CMK (cell line): ENCODE results near the gene CBARP.
"Not testable (repeated sequence)": the region's sequence is repeated elsewhere in the genome, so short reads cannot be mapped to it uniquely, and the experiment has no call there.

Experiments
- DNase-seq: peaks from one replicate; pipeline ENCODE4 v3.0.0-alpha.2; 2010; ENCODE audit warnings: low read depth

The CBARP gene

DNA sequence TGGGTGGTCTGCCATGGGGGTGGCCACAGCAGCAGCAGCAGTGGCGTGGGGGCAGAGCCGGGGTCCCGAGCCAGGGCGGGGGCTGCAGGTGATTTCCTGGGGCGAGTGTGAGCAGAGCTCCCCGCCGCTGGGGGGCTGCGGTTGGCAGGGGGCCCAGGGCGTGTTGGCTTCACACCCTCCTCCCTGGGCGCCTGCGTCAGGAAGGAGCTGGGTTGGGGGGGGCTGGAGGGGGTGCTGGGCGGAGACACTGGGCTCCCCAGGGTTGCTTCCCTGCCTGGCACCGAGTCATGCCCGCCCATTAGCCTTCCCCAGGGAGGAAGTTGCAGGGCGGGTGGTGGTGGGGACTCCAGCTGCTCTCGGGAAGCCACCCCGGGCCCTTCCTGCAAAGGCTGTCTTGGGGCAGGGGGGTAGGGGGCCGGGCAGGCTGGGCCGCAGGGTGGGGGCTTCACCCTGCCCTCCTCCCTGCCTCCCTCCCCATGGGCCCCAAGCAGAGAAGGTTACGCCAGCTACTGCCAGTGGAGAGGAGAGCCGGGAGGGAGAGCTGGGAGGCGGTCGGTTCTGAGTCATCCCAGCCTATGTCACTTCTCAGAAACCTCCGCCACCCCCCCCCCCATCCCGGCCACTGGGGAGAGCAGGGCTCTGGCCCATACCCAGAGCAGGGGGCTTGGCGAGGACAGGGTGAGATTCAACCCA is 15.2 kb upstream of the CBARP start:
- peak; percentile 85 for DNase-seq

DNA sequence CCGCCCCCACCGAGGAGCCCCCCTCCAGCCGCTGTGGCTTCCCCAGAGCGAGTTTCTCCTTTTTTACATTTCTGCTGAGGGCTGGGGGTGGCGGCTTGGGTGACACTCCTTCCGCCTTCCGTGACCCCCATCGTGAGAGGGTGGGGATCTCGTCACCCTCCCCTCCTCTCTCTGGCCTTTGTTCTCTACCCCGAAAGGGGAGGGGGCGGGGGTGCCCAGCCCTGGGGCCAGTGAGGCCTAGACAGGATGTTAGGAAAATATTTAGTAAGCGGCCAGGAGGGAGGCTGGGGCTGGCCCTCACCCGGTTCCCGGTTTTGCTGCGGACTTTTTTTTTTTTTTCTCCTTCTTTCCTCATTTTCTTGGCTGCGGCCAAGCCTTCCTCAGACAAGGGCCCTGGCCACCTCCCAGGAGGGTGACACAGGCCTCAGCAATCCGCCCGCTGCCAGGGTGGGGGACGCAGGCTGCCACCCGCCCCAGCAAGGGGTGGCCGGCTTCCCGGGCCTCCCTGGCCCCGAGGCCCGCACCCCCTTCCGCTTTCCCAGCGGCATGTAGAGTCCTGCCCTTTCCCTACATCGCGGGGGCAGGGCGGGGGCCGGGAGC is 14.5 kb upstream of the CBARP start:
- DNase-seq: no peak

DNA sequence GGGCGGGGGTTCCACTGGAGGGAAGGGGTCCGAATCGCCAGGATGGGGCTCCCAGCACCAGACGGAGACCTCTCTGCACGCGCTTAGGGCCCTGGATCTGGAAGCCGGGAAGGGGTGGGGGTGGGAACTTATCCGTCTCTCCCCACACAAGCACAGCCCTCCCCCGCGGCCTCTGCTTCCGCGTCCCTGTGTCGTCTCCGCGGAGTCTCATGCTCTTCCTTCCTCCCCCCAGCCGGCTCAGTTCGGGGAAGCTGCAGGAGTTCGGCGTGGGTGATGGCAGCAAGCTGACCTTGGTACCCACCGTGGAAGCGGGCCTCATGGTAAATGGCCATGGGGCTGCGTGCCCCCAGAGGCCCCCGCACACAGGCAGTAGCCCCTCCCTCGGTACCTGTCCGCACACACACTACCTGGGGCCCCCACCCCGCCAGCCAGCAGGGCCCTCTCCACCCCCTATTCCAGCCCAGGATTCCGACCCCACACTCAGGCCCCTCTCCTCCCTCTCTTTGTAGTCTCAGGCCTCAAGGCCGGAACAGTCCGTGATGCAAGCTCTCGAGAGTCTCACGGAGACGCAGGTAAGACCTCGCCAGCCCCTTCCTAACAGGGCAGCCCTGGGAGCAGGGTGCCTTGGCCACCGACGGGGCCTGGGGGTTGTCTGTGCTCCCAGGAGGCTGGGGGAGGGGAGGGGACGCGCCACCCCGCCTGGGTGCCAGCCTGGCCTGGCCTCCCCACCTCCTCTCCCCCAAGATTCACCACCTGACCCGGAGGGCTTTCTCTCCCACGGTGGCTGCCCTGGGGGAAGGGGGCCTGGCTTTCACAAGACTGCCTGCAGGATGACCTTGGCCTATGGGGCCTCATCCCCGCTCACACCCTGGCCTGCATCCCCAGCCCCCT is 13.8 kb upstream of the CBARP start:
- DNase-seq: no peak

DNA sequence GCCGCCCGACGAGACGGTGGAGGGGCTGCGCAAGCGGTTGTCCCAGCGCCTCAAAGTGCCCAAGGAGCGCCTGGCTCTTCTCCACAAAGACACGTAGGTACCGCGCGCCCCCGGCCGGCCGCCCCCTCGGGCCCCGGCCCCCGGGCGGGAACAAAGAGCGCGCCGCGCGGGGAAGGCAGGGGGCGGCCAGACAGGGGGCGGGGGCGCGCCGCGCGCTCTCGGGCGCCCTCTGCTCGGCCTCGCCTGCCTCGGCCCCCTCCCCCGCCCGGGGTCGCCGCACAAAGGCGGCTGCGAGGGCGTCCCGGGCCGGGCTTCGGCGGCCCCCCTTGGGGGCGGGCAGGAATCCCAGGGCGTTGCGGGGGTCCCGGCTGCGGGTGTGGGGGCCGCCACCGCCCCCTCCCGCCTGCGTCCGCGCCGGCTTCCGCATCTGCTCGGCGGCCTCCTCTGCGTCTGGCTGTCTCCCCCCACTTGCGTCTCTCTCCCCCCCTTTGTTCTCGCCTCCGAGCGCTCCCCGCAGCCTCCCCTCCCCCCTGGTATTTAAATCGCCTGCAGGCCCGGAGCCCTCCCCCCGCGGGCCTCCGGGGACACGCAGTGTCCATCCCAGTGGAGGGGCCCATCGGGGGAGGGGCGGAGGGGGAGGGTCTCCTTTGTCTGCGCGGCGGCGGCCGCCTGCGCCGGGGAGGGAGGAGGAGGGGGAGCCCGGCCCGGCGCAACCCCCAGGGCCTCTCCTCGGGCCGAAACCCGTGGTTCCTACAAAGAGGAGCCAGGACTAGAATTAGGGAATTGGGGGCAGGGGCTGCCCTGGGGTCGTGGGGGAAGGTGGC is 12.8 kb upstream of the CBARP start:
- no peak for DNase-seq

DNA sequence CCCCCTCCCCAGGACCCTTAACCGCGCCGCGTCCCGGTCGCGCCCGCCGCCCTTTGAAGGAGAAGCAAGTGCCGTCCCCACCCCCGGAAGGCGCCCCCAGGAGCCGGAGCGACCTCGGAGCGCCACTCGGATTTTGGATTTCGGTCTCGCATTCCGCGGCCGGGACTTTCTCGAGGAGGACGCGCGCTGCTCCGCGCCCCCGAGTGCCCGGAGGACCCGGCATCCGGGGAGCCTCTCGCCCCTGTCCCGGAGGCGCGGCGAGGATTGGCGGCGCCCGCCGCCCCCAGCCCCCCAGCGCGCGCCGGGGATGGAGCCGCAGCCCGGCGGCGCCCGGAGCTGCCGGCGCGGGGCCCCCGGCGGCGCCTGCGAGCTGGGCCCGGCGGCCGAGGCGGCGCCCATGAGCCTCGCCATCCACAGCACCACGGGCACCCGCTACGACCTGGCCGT is 12.2 kb upstream of the CBARP start:
- DNase-seq: no peak

DNA sequence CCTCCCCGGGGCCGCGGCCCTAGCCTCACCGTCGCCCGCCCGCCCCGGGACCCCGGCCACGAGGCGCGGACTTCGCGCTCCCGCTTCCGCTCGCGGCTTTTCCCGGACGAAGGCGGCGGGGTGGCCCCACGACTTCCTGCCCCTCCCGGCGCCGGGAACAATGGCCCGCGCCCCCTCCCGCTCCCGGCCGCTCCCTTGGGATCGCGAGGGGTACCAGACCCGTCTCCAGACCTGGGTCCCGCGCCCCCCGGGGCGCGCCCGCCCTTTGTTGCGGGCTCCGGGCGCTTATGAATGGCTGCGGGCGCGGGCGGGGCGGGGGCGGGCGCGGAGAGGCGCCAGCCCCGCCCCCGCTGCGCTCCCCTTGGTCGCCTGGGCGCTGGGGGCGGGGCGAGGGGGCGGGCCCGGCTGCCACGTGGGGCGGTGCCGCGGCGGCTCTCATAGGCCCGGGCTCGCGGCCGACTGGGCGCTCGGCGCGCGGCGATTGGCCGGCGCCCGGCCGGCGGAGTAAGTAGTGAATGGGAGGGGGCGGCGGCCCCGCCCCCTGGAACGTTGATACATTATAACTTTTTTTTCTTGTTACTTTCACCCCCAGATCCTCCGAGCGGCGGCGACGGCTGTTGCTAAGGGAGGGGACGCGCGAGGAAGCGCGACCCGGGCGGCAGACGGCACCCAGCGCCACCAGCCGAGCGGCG is 11.6 kb upstream of the CBARP start:
- DNase-seq: peak; percentile 92

DNA sequence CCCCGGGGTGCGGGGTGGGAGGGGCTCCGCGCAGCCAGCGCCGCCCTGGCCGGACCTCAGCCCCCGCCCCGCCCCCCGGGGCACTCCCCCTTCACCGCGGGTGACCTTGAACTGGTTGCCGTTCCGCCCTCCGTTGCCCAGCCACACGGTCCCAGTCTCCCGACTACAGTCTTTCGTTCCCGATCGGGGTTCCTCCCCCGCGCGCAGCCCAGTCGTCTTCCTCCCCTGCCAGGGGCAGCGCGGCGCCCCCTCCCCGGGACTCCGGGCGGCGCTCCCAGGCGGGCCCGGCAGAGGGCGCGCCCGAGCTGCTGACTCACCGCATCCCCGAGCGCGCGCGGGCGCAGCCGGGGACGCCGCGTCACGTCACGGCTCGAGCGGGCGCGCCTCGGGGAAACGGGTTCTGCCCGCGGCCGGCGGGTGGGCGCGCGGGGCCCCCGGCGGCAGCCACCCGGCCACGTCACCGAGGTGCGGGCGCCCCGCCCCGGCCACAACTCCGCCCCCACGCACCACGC is 11.0 kb upstream of the CBARP start:
- DNase-seq: no peak

DNA sequence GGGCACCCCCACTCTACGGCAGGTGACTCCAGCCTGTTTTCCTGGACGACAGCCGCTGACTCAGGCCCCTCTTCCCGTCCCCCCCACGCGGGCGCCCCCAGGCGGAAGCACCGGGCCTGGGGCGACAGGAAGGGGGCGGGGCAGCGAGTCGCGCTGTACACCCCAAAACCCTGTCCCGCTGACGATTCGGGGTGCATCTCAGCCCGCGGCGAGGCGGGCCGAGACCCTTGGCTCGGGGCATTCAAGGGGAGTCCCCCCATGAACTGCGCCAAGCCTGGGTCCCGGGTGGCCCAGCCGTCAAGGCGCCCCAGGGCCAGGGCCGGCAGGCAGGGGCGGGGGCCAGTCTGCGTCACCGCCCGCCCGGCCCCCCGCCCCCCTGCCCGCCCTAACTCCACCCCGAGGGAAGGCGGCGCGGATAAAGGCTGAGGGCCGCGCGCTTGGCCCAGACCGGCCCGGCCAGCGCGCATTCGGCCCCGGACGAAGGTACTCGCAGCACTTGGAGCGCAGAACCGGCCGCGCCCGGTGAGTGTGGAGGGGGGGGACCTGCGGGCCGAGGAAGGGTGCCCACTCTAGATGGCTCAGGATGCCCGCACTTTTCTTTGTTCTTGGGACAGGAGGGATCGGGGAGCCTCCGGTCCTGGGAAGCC is 10.5 kb upstream of the CBARP start, which contains the start of gene MIDN:
TSS of gene MIDN (plus strand) at position 445 of the 647 bp plus-strand sequence. CDS start 1,714 bp downstream, outside the sequence.
- no peak for DNase-seq

DNA sequence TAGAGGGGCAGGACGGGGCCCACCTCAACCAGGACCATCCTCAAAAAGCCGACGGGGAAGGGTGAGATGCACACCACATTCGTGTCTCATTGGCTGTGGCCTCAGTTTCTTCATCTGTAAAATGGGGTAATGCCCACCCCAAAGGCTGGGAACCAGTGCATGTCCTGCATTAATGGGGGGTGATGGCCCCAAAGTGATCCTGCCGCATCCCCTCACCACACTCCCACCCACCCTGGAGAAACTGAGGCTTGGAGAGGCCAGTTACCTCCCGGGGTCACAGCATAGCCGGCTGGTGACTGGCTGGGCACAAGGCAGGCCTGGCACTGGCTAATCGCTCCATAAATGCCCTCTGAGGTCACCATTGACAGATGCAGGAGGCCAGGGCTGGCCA is 9.9 kb upstream of the CBARP start:
- DNase-seq: no peak

DNA sequence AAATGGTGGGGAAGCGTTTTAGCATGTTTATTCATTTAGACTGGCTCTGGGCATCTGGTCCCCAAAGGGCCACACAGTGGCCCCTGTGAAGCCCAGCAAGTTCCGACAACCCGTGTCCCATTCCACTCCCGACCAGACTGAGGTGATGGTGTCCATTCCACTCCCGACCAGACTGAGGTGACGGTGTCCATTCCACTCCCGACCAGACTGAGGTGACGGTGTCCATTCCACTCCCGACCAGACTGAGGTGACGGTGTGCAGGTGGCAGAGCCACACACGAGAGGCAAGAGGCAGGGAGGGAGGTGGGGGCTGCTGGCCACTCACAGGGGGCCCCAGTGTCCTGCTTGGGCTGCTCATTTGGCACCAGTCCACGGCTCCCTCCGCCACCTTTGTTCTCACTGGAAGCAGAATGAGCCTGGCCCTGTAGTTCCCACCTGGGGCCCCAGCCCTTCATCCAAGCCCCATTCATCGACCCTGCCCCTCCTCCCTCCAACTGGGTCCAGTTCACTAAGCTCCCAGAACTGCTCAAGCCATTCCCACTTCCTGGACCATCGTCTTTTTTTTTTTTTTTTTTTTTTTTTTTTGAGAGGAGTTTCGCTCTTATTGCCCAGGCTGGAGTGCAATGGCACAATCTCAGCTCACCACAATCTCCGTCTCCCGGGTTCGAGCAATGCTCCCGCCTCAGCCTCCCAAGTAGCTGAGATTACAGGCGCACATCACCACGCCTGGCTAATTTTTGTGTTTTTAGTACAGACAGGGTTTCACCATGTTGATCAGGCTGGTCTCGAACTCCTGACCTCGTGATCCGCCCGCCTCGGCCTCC is 8.7 kb upstream of the CBARP start:
- not testable (repeated sequence) for DNase-seq

DNA sequence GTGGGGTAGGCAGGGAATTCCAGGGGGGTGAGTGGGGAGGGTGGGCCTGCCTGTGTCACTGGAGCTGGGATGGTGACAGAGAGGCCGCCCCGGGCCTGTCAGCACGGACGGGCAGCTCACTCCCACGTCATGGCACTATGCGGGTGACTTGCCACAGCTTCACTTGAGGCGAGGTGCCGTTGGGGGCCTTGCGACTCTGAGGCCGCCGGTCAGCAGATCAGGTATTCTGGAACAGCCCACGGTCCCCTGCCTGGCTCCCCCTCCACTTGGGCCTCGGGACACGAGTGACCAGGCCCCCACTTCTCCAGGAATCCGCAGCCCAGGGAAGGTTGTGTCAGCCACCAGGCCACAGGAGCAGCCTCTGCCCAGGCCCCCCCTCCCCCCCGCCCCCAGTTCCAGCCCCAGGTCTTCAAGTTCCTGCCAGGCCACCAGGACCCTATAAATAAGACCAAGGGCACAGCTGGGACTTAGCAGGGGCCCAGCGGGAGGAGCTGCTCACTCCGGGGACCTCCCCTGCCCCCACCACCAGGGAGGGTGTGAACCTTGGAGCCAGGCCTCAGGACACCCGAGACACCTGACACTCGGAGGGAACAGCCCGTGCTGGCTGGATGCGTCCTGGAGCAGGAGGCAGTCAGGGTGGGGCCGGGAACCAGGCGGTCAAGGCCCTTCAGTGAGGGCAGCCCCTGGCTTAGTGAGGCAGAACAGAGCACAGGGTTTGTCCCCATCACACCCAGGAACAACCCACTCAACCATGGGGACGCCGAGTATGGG is 7.9 kb upstream of the CBARP start:
- no peak for DNase-seq

DNA sequence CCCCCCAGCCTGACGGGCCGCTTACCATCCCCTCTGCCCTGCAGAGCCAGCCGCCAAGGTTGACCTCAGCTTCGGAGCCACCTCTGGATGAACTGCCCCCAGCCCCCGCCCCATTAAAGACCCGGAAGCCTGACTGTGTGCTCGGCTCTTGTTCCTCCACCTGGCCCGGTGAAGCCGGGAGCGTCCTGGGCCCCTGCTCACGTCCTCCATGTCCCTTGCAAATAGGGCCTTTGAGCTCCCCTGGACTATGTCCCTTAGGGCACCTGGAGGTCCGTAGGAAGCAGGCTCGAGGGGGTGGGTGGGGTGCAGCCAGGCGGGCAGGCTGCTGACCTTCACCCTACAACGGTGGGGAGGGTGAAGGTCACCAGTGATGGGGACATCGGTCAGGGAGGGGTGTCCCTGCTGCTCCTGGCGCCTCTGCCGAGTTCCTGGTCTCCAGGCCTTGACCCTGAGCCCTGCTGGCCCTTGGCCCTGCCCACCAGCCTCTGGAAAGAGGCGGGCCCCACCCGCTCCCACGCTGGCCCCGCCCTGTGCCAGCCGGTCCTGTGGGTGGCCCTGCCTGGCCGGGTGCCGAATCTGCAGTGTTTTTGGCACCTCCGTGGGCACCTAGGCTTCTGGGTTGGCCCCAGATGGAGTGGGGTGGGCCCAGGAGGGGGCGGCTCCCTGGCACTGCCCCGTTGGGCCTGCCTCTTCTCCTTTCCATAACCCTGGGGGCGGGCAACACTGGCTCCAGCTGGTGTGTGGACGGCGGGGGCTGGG is 7.1 kb upstream of the CBARP start:
- DNase-seq: no peak

DNA sequence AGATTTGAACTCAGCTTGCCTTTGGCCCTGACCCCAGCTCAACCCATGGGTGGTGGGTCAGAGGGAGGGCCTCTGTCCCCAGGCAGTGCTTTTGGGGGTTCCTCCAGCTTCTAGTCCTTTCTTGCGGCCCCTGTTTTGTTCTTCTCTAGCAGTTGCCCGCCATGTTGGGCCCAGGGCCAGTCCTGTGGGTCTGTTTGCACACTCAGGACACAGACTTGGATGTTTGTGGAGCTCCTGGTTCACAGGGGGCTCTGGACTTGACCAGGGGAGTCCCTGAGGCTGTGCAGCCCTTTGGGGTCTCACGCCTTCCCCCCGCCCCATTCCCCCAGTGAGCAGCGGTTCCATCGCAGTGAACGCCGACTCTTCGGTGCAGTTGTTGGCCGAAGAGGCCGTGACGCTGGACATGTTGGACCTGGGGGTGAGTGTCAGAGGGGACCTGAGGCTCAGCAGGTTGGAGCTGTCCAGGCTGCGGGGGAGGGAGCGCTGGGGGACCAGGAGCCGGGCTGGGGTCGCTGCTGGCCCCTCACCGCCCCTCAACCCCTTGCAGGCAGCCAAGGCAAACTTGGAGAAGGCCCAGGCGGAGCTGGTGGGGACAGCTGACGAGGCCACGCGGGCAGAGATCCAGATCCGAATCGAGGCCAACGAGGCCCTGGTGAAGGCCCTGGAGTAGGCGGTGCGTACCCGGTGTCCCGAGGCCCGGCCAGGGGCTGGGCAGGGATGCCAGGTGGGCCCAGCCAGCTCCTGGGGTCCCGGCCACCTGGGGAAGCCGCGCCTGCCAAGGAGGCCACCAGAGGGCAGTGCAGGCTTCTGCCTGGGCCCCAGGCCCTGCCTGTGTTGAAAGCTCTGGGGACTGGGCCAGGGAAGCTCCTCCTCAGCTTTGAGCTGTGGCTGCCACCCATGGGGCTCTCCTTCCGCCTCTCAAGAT is 6.2 kb upstream of the CBARP start:
- no peak for DNase-seq

DNA sequence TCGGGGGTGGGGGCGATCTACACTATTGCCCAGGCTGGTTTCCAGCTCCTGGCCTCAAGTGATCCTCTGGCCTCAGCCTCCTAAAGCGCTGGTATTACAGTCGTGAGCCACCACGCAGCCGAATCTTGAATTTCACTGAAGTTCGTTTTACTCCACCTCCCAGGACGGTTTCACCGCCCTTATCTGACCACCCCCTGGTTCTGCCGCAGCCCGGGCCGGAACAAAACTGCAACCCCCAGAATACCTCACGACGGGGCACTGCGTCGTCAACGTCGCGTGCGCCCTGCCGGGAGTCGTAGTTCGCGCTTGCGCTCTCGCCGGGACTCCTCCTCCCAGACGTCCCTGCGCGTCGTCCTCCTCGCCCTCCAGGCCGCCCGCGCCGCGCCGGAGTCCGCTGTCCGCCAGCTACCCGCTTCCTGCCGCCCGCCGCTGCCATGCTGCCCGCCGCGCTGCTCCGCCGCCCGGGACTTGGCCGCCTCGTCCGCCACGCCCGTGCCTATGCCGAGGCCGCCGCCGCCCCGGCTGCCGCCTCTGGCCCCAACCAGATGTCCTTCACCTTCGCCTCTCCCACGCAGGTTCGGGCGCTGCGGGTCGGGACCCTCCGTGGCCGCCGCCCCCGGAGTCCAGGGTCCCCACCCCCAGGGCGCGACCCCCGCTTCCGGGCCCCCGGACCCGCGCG is 3.8 kb upstream of the CBARP start, which contains the start of gene ATP5F1D:
TSS of gene ATP5F1D (plus strand) at position 335 of the 679 bp plus-strand sequence. CDS start at position 435, 100 bp downstream.
- no peak for DNase-seq

DNA sequence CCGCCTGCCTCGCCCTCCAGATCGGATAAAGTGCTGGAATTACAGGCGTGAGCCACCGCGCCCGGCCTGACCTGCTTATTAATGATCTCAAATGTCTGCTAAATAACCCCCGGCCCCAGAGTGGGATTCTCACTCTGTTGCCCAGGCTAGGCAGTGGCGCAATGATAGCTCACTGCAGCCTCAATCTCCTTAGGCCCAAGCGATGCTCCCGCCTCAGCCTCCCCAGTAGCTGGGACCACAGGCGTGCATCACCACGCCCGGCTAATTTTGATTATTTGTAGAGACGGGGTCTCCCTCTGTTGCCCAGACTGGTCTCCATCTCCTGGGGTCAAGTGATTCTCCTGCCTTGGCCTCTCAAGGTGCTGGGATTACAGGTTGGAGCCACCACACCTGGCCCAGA is 3.1 kb upstream of the CBARP start:
- DNase-seq: no peak
